GM21717 (cell line): ENCODE measurements around the gene HSPA9.

Experiments
- ATAC-seq: cut with Tn5 transposase; IDR thresholded peaks from one replicate; pipeline ENCODE4 v1.9.1; 2021; ENCODE audit warnings: mild to moderate bottlenecking, moderate library complexity; ENCODE audit not compliant: unreplicated experiment

Gene HSPA9

DNA sequence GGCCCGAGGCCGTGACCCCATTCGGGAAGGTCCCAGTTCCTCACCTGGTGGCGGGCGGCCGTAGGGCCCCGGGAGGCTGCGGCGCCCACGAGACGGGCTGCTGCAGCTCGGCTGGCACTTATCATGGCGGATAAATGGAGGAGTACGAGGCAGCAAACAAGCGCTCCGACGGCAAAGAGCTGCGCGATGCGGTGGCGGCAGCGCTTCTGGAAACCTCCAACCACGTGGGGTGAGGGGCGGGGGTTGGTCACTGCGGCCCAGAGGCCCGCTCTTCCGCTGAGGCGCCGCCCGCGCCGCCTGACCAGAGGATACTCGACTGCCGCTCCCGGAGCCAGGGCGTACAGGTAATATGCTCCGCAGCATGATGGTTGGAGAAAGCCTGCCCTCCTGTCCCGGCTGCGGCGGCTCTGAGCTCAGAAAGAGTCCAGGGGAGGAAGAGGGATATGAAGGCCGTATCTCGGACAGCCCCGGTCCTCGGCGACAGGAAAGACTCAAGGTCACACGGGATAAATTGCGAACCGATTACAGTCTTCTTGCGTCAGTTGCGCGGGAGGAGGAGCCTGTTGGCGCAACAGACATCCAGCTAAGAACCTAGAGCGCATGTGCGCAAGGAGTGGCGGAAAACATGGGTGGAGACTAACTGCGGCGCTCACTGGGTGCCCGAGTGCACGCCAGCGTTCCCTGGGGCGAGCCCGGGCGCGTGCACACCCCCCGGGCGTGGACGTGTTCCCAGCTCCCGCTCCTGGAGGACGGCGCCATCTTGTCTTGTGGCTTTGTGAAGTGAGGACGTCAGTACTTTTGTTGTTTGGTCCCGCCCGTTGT, at the start of gene HSPA9:
HSPA9 (minus strand) TSS at position 208 of the 822 bp plus-strand sequence; CDS start at position 125, 83 bp downstream.
- peak; percentile 79 for ATAC-seq

DNA sequence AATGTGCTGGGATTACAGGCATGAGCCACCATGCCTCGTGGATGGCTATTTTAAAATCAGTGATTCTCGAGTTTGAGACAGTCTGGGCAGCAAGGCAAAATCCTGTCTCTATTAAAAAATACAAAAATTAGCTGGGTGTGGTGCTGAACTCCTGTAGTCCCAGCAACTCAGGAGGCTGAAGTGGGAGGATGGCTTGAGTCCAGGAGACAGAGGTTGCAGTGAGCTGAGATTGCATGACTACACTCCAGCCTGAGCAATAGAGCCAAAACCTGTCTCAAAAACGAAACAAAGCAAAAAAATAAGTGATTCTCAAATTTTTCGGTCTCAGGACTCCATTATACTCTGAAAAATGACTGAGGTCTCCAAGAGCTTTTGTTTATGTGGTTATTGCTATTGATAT, 47.9 kb upstream of the HSPA9 start:
- no peak for ATAC-seq

- no peak for ATAC-seq
Observed at GRCh38 chr5:138622051-138622450, 46.9 kb upstream of the HSPA9 start.

- ATAC-seq, result no peak
Observed at GRCh38 chr5:138620663-138621224, 45.5 kb upstream of the HSPA9 start.

DNA sequence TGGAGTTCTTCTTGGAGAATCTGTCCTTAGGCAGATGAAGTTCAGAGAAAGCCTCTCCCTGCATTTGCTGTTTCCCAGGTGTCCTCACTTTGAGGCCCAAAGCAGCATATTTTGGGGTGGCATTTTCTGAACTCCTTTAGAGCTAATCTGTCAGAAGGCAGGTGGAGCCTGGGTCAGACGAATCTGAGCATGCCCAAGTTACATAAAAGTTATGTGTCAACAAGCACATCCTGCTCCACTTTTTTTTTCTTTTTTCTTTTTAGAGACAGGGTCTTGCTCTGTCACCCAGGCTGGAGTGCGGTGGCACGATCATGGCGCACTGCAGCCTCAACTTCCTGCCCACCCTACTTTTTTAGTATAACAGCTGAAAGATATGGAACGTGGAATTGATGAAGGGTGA, 41.3 kb upstream of the HSPA9 start:
- ATAC-seq, result no peak

DNA sequence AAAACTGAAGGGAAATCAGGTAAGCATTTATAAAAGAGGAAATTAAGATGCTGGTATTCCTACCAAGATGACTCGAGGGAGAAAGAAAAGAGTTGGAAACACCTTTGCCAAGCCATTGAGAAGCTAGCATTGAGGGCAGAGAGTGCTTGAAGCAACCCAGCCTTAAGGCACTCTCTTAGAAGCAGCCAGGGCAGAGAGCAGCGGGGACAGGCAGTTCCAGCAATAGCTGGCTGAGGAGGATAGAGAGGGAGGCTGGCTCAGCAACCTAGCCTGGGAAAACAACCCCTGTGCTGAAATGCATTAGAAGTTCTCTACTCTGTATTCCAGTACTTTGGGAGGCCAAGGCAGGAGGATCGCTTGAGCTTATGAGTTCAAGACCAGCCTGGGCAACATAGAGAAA, 40.3 kb upstream of the HSPA9 start:
- no peak for ATAC-seq

DNA sequence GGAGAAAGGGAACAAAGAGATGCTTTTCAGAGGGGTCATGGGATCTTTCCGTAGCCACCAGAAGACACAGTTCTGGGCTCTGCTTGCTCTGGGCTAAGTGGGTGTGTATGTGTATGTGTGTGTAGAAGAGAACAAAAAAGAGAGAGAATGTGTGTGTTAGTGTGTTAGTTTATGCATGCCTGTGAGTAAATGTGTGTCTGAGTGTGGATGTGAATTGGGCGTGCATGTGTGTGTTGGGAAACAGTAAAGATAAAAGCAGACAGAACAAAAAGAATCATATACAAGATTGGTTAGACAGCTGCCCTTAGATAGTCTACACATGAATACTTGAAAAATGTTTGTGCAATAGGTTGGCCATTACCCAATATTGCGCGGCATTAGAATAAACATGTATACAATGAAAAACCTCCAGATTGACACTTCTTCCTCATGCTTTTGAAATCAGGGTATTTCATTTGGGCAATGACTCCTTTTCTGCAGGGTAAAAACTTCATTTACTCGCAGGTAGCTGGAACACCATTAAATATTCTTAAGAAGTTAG, 36.5 kb upstream of the HSPA9 start:
- no peak for ATAC-seq

- ATAC-seq, result no peak
Observed at GRCh38 chr5:138610918-138611677, 35.9 kb upstream of the HSPA9 start.

DNA sequence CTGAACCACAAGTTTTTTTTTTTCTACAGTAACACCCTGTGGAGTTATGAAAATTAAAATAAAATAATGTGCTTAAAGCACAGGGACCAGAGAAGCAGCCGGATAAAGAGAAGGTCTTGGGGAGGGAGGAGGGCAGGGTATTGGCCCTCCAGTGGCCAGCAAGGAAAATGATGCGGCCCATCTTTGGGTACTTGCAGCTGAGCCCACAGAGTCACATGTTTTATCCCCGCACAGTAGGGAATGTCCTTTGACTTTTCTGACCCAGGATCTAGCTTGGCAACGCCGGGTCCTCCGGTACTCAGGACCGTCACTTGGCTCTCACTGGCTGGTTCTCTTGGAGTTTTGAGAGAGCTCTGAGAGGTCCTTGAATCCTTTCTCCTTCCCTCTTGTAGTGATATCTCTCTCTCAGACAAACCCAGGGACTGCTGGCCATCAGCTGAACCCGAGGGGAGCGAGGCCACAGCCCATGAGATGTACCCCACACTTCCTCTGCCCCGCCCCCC, 35.3 kb upstream of the HSPA9 start:
- ATAC-seq, result no peak

DNA sequence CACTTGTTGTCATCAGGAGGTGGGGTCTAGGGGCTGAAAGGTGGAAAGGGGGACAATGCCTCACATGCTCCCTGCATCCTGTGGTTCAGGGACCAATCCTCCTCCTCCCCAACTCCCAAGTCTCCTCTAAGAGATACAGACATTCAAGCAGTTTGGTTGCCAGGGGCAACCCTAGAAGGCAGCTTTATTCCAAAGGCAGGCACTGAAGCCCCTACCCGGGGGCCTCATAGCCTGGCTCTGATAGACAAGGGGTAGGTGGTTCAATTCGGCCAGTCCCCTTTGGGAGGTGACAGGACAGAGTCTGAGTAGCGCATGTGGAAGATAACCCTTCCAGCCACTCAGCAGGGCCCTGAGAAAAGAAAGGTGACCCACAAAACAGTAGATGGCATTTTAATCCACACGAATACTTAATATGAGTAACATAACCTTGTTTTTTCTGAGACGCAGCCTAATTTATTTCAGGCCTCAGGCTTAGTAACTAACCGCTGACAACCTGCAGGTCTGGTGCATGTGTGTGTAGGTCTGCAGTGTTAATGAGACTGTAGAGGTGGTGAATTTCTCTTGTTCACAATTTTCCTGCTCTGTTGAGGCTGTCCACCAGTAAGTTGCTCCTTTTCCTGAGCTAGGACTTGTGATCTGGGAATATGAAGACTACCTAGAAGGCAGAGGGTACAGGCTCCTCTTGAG, 31.3 kb upstream of the HSPA9 start:
- ATAC-seq, result no peak

DNA sequence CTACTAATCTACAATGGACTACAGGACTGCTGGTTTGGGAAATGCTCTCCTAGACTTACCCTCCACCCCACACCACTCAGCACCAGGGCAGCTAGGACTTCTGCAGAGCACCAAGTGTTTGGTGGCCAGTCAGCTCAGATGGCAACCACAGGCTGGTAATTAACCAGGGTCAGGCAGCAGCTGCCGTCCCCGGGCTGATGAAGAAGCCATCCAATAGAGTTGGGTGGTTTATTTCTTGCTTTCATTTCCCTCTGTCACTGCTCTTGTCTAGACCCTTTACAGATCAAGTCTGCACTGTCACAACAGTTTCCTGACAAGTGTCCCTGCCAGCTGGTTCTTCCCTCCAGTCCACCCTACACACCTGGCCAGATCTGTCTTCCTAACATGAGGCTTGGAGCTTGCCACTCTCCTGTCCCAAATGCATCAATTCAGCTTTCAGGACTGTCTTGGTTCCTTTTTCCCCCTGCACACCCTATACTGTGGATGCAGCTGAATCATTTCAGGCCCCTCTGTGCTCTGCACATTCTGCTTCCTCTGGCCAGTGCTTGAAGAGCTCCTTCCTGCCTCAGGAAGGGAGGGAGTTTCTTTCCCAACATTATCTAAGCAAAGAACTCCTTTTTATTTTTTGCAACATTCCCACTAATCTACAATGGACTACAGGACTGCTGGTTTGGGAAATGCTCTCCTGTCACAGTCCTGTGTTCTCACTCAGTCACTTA, 30.2 kb upstream of the HSPA9 start:
- peak; percentile 59 for ATAC-seq

GRCh38 chr5:138604176-138604785, 29.1 kb upstream of the HSPA9 start:
- no peak for ATAC-seq

DNA sequence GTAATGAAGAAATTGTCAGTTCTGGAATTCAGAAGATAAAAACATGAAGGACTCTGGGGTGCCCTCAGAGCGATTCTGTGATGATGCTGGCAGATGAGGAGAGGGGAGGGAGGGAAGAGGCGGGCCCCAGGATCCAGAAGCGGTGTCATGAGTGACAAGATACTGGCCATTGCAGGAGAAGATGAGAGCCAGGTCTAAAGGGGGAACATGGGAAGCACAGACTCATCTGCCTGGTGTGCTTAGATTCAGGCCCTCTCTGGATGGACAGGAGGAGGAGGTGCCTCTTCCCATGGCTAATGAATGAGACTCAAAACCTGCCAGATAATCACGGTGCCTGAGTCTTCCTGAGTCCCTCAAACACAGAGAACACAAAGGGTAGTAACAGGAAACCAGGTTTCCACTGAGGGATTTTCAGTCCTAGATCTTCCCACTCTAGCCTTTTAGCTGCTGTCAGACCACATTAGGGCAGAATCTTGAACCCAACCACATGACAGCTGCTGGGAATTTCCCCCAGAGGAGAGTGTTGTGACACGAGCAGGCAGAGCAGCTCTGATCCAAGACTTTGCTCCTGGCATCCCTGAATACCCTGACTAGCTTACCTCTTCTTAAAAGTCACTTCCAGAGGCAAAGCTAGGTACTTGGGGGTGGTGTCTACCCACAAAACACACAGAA, 28.2 kb upstream of the HSPA9 start:
- no peak for ATAC-seq

DNA sequence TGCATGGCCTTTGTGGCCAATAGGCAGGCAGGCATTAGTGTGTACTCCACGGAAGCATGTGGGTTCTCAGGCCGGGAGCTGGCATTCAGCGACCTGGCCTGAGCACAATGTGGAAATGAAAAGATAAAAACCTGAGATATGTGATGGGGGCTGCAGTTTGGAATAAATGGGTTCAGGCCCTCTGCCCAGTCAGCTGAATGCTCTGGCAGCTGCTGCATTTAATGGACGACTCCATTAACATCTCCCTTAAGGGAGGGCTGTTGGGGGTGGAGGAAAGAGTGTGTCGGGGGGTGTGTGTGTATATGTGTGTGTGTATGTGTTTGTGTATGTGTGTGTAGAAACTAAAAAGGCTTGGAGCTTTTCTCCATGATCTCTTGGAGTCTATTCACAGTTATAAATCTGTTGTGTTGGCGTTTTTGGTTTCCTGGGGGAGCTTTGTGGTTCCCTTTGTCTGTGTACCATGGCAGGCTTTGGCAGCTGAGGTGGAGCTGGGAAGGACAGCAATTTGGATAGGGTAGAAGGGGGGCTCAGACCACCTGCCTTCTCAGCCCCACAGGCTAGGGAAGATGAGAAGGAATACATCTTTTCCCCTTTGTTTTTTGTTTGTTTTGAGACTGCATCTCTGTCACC, 27.3 kb upstream of the HSPA9 start:
- ATAC-seq, result no peak

DNA sequence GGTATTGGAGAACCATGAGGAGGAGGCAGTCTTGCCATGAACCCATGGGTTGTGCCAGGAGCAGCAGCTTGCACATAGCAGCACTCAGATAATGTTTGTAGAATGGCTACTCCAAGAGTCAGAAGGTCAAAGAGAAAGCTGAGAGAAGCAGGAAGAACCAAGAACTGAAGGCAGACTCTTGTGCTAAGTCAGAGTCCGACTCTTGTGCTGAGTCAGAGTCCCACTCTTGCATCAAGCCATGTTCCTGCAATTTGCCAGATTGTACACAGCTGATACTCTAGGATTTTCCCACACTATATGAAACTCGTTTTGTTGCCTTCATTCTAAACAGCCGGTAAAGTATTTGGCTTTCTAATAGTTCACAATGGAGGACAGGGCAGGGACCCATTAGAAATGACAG, 26.2 kb upstream of the HSPA9 start:
- ATAC-seq, result no peak

DNA sequence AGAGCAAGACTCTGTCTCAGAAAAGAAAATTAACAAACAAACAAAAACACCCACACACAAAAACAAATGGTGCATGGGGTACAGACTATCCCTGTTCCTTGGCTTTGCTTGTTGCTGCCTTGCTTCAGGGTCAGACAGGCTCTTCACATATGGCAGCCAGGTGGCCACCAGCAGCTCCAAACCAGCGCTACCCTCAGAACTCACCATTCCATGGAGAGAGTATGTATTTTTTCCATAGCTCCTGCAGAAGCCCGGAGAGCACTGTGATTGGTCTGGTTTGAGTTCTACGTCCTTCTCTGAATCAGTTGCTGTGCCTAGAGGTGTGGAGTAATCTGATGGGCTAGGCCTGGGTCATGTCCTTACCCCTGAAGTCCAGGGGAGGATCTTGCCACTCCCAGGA, 25.2 kb upstream of the HSPA9 start:
- no peak for ATAC-seq

GRCh38 chr5:138597661-138598400, 22.6 kb upstream of the HSPA9 start:
- ATAC-seq, result no peak
